ENCODE results near the gene BGN. TPM values are rescaled to one million over a fixed set of nuclear protein-coding genes. Genes with fewer than 3 reads are reported as not detected.

BGN gene
- total RNA-seq, 2 donors from 2014 or later, result 141 to 206 TPM

DNA sequence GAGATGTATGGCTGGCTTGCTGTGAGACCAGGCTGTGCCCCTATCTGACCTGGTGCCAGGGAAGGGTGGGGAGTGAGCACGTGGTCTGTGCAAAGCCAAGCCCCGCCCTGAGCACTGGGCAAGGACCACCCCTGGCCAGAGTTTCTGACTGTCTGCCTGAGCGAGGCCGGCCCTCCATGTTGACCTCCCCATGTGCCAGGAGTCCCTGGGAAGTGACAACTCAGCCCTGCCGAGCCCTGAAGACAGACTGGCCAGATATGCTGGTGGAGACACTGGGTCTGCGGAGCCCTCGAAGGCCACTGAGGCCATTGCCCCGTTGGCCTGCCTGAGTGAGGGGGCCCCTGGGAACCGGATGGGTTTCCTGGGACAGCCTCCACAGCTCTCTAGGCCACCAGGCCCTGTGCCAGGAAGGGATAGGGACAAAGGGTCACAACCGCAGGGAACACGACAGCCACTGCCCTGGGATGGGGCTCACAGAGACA lies 7.1 kb upstream of the BGN start:
- no peak for DNase-seq (ENCODE audit: low spot score)
- Histone ChIP-seq H3K27me3 (no peaks in the 10 kb centered on the region), H3K27ac (peak overlapping the region; percentile 35 to 67), H3K4me1 (peaks cover 0 to 32% of the 10 kb centered on the region in 2 donors), H3K4me3 (no peak overlapping the region), H3K9me3 (no peaks in the 10 kb centered on the region), H3K36me3 (no peaks in the 10 kb centered on the region)
- TF ChIP-seq, protein P1, sequence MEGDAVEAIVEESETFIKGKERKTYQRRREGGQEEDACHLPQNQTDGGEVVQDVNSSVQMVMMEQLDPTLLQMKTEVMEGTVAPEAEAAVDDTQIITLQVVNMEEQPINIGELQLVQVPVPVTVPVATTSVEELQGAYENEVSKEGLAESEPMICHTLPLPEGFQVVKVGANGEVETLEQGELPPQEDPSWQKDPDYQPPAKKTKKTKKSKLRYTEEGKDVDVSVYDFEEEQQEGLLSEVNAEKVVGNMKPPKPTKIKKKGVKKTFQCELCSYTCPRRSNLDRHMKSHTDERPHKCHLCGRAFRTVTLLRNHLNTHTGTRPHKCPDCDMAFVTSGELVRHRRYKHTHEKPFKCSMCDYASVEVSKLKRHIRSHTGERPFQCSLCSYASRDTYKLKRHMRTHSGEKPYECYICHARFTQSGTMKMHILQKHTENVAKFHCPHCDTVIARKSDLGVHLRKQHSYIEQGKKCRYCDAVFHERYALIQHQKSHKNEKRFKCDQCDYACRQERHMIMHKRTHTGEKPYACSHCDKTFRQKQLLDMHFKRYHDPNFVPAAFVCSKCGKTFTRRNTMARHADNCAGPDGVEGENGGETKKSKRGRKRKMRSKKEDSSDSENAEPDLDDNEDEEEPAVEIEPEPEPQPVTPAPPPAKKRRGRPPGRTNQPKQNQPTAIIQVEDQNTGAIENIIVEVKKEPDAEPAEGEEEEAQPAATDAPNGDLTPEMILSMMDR (IDR thresholded peaks at IDR 0.05), result no peak

DNA sequence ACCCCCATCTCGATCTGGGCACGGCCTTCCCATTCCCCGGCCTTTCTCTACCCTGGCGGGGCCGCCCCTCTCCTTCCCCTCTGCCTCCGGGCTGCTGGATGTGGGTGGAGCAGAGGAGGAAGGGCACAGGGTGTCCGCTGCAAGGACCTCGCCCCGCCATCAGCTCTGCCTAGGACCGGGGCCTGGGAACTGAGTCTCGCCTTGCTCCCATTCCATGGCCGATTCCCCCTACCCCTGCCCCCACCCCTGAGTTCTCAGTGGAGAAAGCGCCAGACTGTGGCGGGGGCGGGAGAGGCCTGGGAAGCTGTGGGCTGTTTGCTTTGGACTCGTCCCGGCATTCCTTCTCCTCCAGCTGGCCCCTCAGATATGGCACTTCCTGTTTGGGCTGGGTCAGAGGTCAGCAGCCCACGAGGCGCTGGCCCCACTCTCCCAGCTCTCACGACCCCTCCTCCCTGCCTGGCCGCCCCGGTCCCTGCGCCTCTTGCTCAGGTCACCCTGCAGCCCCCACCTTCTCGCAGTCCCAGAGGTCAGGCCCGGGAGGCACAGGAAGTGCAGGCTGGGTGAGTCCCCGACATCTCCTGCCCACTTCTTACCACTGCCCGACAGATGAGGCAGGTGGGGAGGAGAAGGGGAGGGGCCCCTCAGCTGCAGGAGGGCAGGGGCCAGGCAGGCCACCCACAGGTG lies 6.4 kb upstream of the BGN start:
- DNase-seq (ENCODE audit: low spot score), result no peak
- Histone ChIP-seq H3K4me3 (no peak overlapping the region), H3K27me3 (no peaks in the 10 kb centered on the region), H3K27ac (peak overlapping the region; percentile 35 to 67), H3K9me3 (no peaks in the 10 kb centered on the region), H3K36me3 (no peaks in the 10 kb centered on the region), H3K4me1 (peaks cover 0 to 32% of the 10 kb centered on the region in 2 donors)
- TF ChIP-seq, protein P1 (IDR thresholded peaks at IDR 0.05), result no peak

DNA sequence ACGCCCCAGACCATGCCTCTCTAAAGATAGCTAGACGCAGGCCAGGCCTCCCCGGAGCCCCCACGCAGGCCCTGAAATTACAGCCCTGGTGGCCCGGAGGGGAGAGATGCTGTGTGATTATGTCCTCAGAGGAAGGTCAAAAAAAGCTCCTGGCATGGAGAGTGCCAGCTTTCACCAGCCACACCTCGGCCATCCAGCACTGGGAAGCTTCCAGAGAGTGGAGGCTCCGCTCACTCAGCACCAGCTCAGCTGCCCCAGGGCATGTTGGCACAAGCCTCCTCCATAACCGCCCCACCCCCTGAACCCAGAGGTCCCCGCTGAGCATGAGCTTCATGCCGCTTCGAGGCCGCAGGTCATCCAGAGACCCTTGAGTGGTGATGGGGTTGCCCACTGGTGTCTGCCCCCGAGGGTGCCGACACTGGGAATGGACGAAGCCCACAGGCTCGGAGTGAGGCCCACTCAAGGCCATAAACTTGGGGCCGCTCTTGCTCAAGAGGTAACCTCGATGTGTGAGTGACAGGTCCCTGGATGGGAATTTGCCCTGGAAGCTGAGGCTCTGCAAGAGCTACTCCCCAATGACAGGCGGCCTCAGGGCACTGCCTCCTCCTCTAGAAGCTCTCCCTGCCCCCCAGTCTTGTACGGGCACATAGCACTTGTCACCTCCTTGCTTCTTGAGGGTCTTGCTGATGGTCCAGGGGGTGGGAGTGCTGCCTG lies 4.4 kb upstream of the BGN start:
- DNase-seq (ENCODE audit: low spot score), result no peak
- Histone ChIP-seq H3K27me3 (no peaks in the 10 kb centered on the region), H3K9me3 (no peaks in the 10 kb centered on the region), H3K36me3 (no peaks in the 10 kb centered on the region), H3K27ac (peak overlapping the region in 1 of 2 donors; percentile 2), H3K4me1 (peaks cover 0 to 32% of the 10 kb centered on the region in 2 donors), H3K4me3 (no peak overlapping the region)
- TF ChIP-seq, protein P1 (IDR thresholded peaks at IDR 0.05), result no peak

DNA sequence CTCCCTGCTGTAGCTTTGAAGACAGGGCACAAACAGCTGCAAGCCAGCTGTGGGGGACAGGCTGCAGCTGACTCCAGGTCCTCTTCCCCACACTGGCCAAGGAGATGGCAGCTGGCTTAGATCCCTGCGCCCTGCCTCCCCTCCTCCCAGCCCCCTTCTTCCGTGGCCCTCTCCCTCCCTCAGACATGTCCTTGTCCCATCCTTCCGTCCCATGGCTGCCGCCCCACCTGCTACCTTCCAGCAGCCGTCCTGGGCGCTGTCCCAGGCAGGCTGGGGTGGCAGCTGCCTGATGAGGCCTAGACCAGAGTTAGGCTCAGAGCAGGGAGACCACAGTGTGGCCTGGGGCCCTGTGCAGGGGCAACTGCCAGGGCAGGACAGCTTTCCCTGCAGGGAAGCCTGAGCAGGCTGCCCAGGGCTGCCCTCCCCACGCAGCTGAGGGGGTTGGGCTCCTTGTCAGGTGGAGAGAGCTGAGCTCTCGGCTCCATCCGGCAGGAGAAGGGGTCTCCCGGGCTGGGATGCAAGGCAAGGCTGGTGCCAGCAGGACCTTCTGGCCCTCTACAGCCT lies 3.3 kb upstream of the BGN start:
- DNase-seq (ENCODE audit: low spot score), result no peak
- Histone ChIP-seq H3K27ac (no peak overlapping the region), H3K4me1 (peaks cover 0 to 32% of the 10 kb centered on the region in 2 donors), H3K9me3 (no peaks in the 10 kb centered on the region), H3K27me3 (no peaks in the 10 kb centered on the region), H3K4me3 (no peak overlapping the region), H3K36me3 (no peaks in the 10 kb centered on the region)
- TF ChIP-seq, protein P1 (IDR thresholded peaks at IDR 0.05), result no peak

DNA sequence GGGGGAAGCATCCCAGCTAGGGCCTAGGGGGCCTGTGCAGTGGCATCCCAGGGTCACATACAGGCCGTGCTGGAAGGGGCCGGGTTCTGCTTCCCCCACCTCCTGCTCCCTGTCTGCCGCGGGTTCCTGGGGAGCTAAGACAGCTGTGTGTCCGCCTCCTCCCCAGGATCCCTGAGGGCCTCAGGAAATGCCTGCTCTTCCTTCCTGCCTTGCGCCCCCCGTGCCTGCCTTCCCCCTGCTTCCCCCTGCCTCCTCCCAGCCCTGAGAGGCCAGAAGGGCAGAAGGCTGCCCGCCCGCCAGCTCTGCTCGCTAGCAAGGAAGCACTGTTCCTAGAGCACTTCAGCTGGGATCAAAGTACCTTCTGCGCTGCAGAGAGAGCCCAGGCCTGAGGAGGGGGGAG lies 2.9 kb upstream of the BGN start:
- no peaks in the 10 kb centered on the region for H3K36me3 ChIP-seq
- TF ChIP-seq, protein P1 (IDR thresholded peaks at IDR 0.05), result no peak

More for the DNA sequence above, 2.9 kb upstream of the BGN start:
- no peaks in the 10 kb centered on the region for H3K9me3 ChIP-seq
- H3K27me3 ChIP-seq, result no peaks in the 10 kb centered on the region
- H3K4me1 ChIP-seq, result peaks cover 0 to 32% of the 10 kb centered on the region in 2 donors
- no peak overlapping the region for H3K27ac ChIP-seq
- H3K4me3 ChIP-seq, result no peak overlapping the region
- no peak for DNase-seq (ENCODE audit: low spot score)
